Measurements from ENCODE around the gene CDIPT. TPM values are rescaled to one million over a fixed set of nuclear protein-coding genes. Genes with fewer than 3 reads are reported as not detected.

CDIPT gene
- total RNA-seq, 4 donors from 2014 or later, result 79.3 to 122 (median 99.3) TPM

- no peaks in the 10 kb centered on the region for H3K36me3 ChIP-seq
- H3K27me3 ChIP-seq, result no peaks in the 10 kb centered on the region
- DNase-seq, result peak in 1 of 2 donors; percentile 12
- intact Hi-C loops (cut with DNase I), result no loop called here
- no peaks in the 10 kb centered on the region for H3K9me3 ChIP-seq
- H3K4me3 ChIP-seq (replicated peaks in 1 of 3), result peak within 1 kb of the TSS in 1 of 3 donors; percentile 44
- no peak within 1 kb of the TSS for H3K27ac ChIP-seq
- WGBS, 2 donors, result 1% methylated on average over 23 to 28 of the region's 29 CpGs
- peaks cover 6 to 16% of the 10 kb centered on the region in 2 donors for H3K4me1 ChIP-seq
- TF ChIP-seq POLR2A (IDR thresholded peaks at IDR 0.05) (no peak), CTCF (IDR thresholded peaks at IDR 0.05) (no peak)
Measured at GRCh38 chr16:29899516-29900101, 36.6 kb upstream of the CDIPT start, which contains the start of gene SEZ6L2. Gene SEZ6L2 (minus strand): TSS chr16:29899550. CDS start chr16:29899019, 531 bp downstream.

- no peak for DNase-seq
- H3K27me3 ChIP-seq, result no peaks in the 10 kb centered on the region
- 2 to 4% methylated on average over 25 of the region's 25 CpGs for WGBS, 2 donors
- no peaks in the 10 kb centered on the region for H3K36me3 ChIP-seq
- peaks cover 6 to 16% of the 10 kb centered on the region in 2 donors for H3K4me1 ChIP-seq
- no peak overlapping the region for H3K27ac ChIP-seq
- TF ChIP-seq CTCF (IDR thresholded peaks at IDR 0.05), result no peak
- no peaks in the 10 kb centered on the region for H3K9me3 ChIP-seq
- no peak overlapping the region for H3K4me3 ChIP-seq (replicated peaks in 1 of 3)
- intact Hi-C loops (cut with DNase I), result no loop called here
Measured at GRCh38 chr16:29898804-29899515, 35.9 kb upstream of the CDIPT start.

- Histone ChIP-seq H3K4me3 (replicated peaks in 1 of 3) (no peak overlapping the region), H3K9me3 (no peaks in the 10 kb centered on the region), H3K27me3 (no peaks in the 10 kb centered on the region), H3K4me1 (peaks cover 6 to 16% of the 10 kb centered on the region in 2 donors), H3K36me3 (no peaks in the 10 kb centered on the region), H3K27ac (no peak overlapping the region)
- DNase-seq, result no peak
- TF ChIP-seq POLR2A (IDR thresholded peaks at IDR 0.05), result no peak
- intact Hi-C loops (cut with DNase I), result no loop called here
- WGBS, 2 donors, result 12 to 13% methylated on average over 9 of the region's 9 CpGs
Measured at GRCh38 chr16:29898135-29898803, 35.2 kb upstream of the CDIPT start.

- WGBS, 2 donors, result 50 to 51% methylated on average over 4 of the region's 4 CpGs
- Histone ChIP-seq H3K36me3 (no peaks in the 10 kb centered on the region), H3K9me3 (no peaks in the 10 kb centered on the region), H3K4me1 (peaks cover 6 to 16% of the 10 kb centered on the region in 2 donors), H3K27ac (no peak overlapping the region), H3K27me3 (no peaks in the 10 kb centered on the region), H3K4me3 (replicated peaks in 1 of 3) (no peak overlapping the region)
- TF ChIP-seq CTCF (IDR thresholded peaks at IDR 0.05), result no peak
- no peak for TF ChIP-seq POLR2A (IDR thresholded peaks at IDR 0.05)
- intact Hi-C loops (cut with DNase I), result no loop called here
- DNase-seq, result no peak
Measured at GRCh38 chr16:29897333-29897732, 34.3 kb upstream of the CDIPT start.

- intact Hi-C loops (cut with DNase I), result no loop called here
- Histone ChIP-seq H3K36me3 (no peaks in the 10 kb centered on the region), H3K27ac (no peak overlapping the region), H3K4me3 (replicated peaks in 1 of 3) (no peak overlapping the region), H3K9me3 (no peaks in the 10 kb centered on the region), H3K4me1 (peaks cover 6 to 16% of the 10 kb centered on the region in 2 donors), H3K27me3 (no peaks in the 10 kb centered on the region)
- WGBS, 2 donors, result 46 to 52% methylated on average over 12 to 14 of the region's 15 CpGs
- no peak for DNase-seq
- TF ChIP-seq CTCF (IDR thresholded peaks at IDR 0.05) (no peak), POLR2A (IDR thresholded peaks at IDR 0.05) (no peak)
Measured at GRCh38 chr16:29896841-29897240, 33.8 kb upstream of the CDIPT start.
